SH-SY5Y (cell line): ENCODE results near the gene PRPF18.

Source experiments
- GATA2 ChIP-seq: IDR thresholded peaks from 2 replicates; pipeline ENCODE4 v1.6.1; 2011; ENCODE audit warnings: mild to moderate bottlenecking, low read depth, low read length
- GATA3 ChIP-seq: IDR thresholded peaks from 2 replicates; pipeline ENCODE4 v1.6.1; 2011; ENCODE audit warnings: low read depth, mild to moderate bottlenecking, low read length, moderate library complexity

GRCh38 chr10:13668126-13668525, 81.4 kb downstream of the PRPF18 start:
- no peak for TF ChIP-seq GATA2
- no peak for TF ChIP-seq GATA3
